Endothelial cell of umbilical vein (primary cell): ENCODE results near the gene CAPN8. TPM values are rescaled to one million over a fixed set of nuclear protein-coding genes. Genes with fewer than 3 reads are reported as not detected.

Experiments
- BruUV-seq: library from RNA; stranded (reverse); fragments of 400-500 nt; replicated peaks from 2 replicates; lab custom pipeline; 2021; lab: Mats Ljungman, UMichigan
- CTCF ChIA-PET: fragments of 300-600, 350-600 bp; sonication (Branson Sonifier 250); formaldehyde crosslinking; loops from one replicate; lab custom pipeline; 2021; ENCODE audit warnings: antibody characterized with exemption, inconsistent platforms; lab: Charles Lee
- POLR2A ChIA-PET: fragments of 300-600, 350-600 bp; sonication (Branson Sonifier 250); formaldehyde crosslinking; loops from one replicate; lab custom pipeline; 2021; ENCODE audit warnings: antibody characterized with exemption, inconsistent platforms; lab: Charles Lee
- DNase-seq: peaks from one replicate; pipeline ENCODE4 v3.0.0-alpha.2; 2011; ENCODE audit warnings: low read depth, low spot score
- FAIRE-seq: peaks from 2 replicates; lab custom pipeline; 2011; peaks lifted over from hg19 to GRCh38; lab: Jason Lieb, UNC
- H2AFZ ChIP-seq: 2 replicates; pipeline ENCODE4 v1.6.0; 2012; ENCODE audit warnings: low read depth, low read length, control low read depth, inconsistent platforms
- H3K27ac ChIP-seq: 2 replicates; pipeline ENCODE4 v1.5.1; 2011; ENCODE audit warnings: low read depth, mild to moderate bottlenecking, control low read depth, low read length, moderate library complexity; ENCODE audit not compliant: insufficient read depth
- H3K27me3 ChIP-seq, 2 experiments: 2 replicates each; pipeline versions ENCODE4 v1.6.0 to v1.6.1; 2011; ENCODE audit warnings: low read length in 2 of 2, mixed read lengths in 1 of 2; ENCODE audit not compliant: control insufficient read depth in 2 of 2, insufficient read depth in 2 of 2
- H3K36me3 ChIP-seq, 2 experiments: 2 replicates in 1 of 2; 3 replicates in 1 of 2; pipeline ENCODE4 v1.5.1; 2011; ENCODE audit warnings: low read length in 2 of 2, mild to moderate bottlenecking in 1 of 2, moderate library complexity in 1 of 2; ENCODE audit not compliant: control insufficient read depth in 2 of 2, insufficient read depth in 2 of 2; ENCODE audit errors: extremely low read depth in 1 of 2
- H3K4me1 ChIP-seq: 3 replicates; pipeline ENCODE4 v1.5.1; 2011; ENCODE audit warnings: mild to moderate bottlenecking, low read length; ENCODE audit not compliant: control insufficient read depth, insufficient read depth; ENCODE audit errors: extremely low read depth
- H3K4me2 ChIP-seq: 2 replicates; pipeline ENCODE4 v1.6.1; 2011; ENCODE audit warnings: low read length, control low read depth, mixed read lengths; ENCODE audit not compliant: insufficient read depth
- H3K4me3 ChIP-seq, 3 experiments: fragments of 200-600 bp in 1 of 3; sonication (generic), shearing (Covaris generic) in 1 of 3; replicated peaks in 1 of 3; 2 replicates each; pipeline ENCODE4 v1.5.1; 2011 to 2016; ENCODE audit warnings: control low read depth in 3 of 3, low read length in 3 of 3, mild to moderate bottlenecking in 2 of 3, inconsistent platforms in 1 of 3, low read depth in 1 of 3, moderate library complexity in 1 of 3; ENCODE audit not compliant: insufficient read depth in 1 of 3
- H3K79me2 ChIP-seq: 2 replicates; pipeline ENCODE4 v1.6.0; 2012; ENCODE audit warnings: low read length, inconsistent platforms; ENCODE audit not compliant: control insufficient read depth, insufficient read depth
- H3K9ac ChIP-seq: replicated peaks from 2 replicates; pipeline ENCODE3; 2011; ENCODE audit warnings: low read length, control low read depth; ENCODE audit not compliant: insufficient read depth; ENCODE audit errors: extremely low read depth
- H3K9me1 ChIP-seq: replicated peaks from 3 replicates; pipeline ENCODE4 v1.6.0; 2011; ENCODE audit warnings: mild to moderate bottlenecking, low read length; ENCODE audit not compliant: control insufficient read depth, insufficient read depth; ENCODE audit errors: extremely low read depth
- H3K9me3 ChIP-seq: replicated peaks from 2 replicates; pipeline ENCODE4 v1.5.1; 2012; ENCODE audit warnings: low read length, inconsistent platforms; ENCODE audit not compliant: control insufficient read depth, insufficient read depth
- H4K20me1 ChIP-seq: replicated peaks from 2 replicates; pipeline ENCODE3; 2011; ENCODE audit warnings: mild to moderate bottlenecking, low read length; ENCODE audit not compliant: control insufficient read depth, insufficient read depth; ENCODE audit errors: extremely low read depth
- CTCF ChIP-seq, 2 donors: IDR thresholded peaks; 1 replicate in 1 of 2; 2 replicates in 1 of 2; pipeline ENCODE4 v1.5.1; 2011; ENCODE audit warnings: low read length in 2 of 2, mild to moderate bottlenecking in 2 of 2, moderate library complexity in 2 of 2, control low read depth in 1 of 2, inconsistent platforms in 1 of 2, low read depth in 1 of 2; ENCODE audit not compliant: insufficient read depth in 1 of 2; ENCODE audit errors: extremely low read depth in 1 of 2
- FOS ChIP-seq: IDR thresholded peaks from 2 replicates; pipeline ENCODE4 v1.6.1; 2011; ENCODE audit warnings: mild to moderate bottlenecking, low read length, moderate library complexity, borderline replicate concordance; ENCODE audit not compliant: insufficient read depth
- GATA2 ChIP-seq: IDR thresholded peaks from 2 replicates; pipeline ENCODE4 v1.7.0; 2011; ENCODE audit warnings: low read depth, mild to moderate bottlenecking, moderate library complexity, mixed read lengths, low read length; ENCODE audit not compliant: insufficient read length, insufficient read depth
- JUN ChIP-seq: IDR thresholded peaks from 2 replicates; pipeline ENCODE4 v1.6.1; 2011; ENCODE audit warnings: borderline replicate concordance, low read depth; ENCODE audit not compliant: insufficient read length, insufficient read depth
- MAX ChIP-seq: IDR thresholded peaks from 2 replicates; pipeline ENCODE4 v1.6.1; 2011; ENCODE audit not compliant: insufficient read depth, insufficient read length
- MYC ChIP-seq: IDR thresholded peaks from one replicate; pipeline ENCODE4 v1.6.1; 2011; ENCODE audit warnings: mild to moderate bottlenecking, low read depth, low read length
- POLR2A ChIP-seq: IDR thresholded peaks from 2 replicates; pipeline ENCODE4 v1.6.1; 2012; ENCODE audit warnings: low read depth, mild to moderate bottlenecking, control low read depth, low read length
- POLR2AphosphoS5 ChIP-seq: IDR thresholded peaks from 2 replicates; pipeline ENCODE4 v1.6.1; 2012; ENCODE audit warnings: low read depth, mild to moderate bottlenecking, control low read depth, low read length, moderate library complexity; ENCODE audit not compliant: insufficient read depth
- dilution Hi-C: fragments of 300-500 bp; cut with MboI; formaldehyde crosslinking; loops from one replicate; pipeline ENCODE4 v1.15.0; 2019; ENCODE audit warnings: low sequenced_read_pairs; ENCODE audit not compliant: extremely low pct_ligation_motif_present
- intact Hi-C: fragments of 100-400 bp; cut with micrococcal nuclease; formaldehyde crosslinking; loops from one replicate; pipeline ENCODE4 v1.10.0; 2022
- polyA plus RNA-seq, 4 experiments: library from polyadenylated mRNA; depleted of rRNA in 3 of 4; stranded (reverse) in 3 of 4; unstranded in 1 of 4; fragments of >200 nt; gene quantifications; 2 replicates each; pipeline versions ENCODE4 v1.2.1 to v1.2.3, GENCODE V29; 2011 to 2012; ENCODE audit warnings: missing spikeins in 1 of 4
- total RNA-seq: library from RNA; stranded (reverse); gene quantifications from 2 replicates; pipeline ENCODE4 v1.2.3, GENCODE V29; 2021

The CAPN8 gene
- total and polyA plus RNA-seq, 2 donors (not counting 3 experiments of a cell fraction or from before 2014, with no cell fraction given), result not detected

GRCh38 chr1:223514644-223515043 is 150.9 kb downstream of the CAPN8 start:
- CTCF ChIA-PET, result interaction anchor here (1.2 to 1.3 kb wide), 2 partner anchors 13 to 42 kb away, joined by 3 read pairs; no protein-coding TSS in a partner anchor

GRCh38 chr1:223513309-223513708 is 152.2 kb downstream of the CAPN8 start:
- Histone ChIP-seq H3K4me2 (no peak overlapping the region), H3K4me3 (no peak overlapping the region), H4K20me1 (no peaks in the 10 kb centered on the region), H3K36me3 (no peaks in the 10 kb centered on the region), H3K9me1 (no peaks in the 10 kb centered on the region), H2AFZ (no peak overlapping the region), H3K9me3 (no peaks in the 10 kb centered on the region), H3K4me1 (no peaks in the 10 kb centered on the region), H3K27me3 (peaks cover 0 to 5% of the 10 kb centered on the region in 2 experiments), H3K79me2 (no peaks in the 10 kb centered on the region), H3K27ac (no peak overlapping the region), H3K9ac (no peak overlapping the region)
- ChIA-PET POLR2A (no interaction called here), CTCF (interaction anchor here (1.2 kb wide), 1 partner anchor 19 kb away, joined by 3 read pairs; no protein-coding TSS in a partner anchor)
- BruUV-seq, result no TSS peak
- TF ChIP-seq CTCF (IDR thresholded peaks at IDR 0.05; ENCODE audit: extremely low read depth in 1 of 2, insufficient read depth in 1 of 2, low read depth in 1 of 2, low read length in 2 of 2), result no peak
- intact Hi-C loops (no loop called here), dilution Hi-C loops (no loop called here)
- FAIRE-seq (no peak), DNase-seq (no peak)

More at GRCh38 chr1:223514644-223515043, 150.9 kb downstream of the CAPN8 start:
- no peak for TF ChIP-seq JUN
- no peak for TF ChIP-seq GATA2
- no peak for TF ChIP-seq POLR2A
- no peak for TF ChIP-seq MYC
- TF ChIP-seq FOS, result no peak
- TF ChIP-seq POLR2AphosphoS5, result no peak
- TF ChIP-seq MAX, result no peak
- dilution Hi-C loops, result no loop called here
- H3K9me3 ChIP-seq, result no peaks in the 10 kb centered on the region
- H3K27ac ChIP-seq, result no peak overlapping the region
- no peak overlapping the region for H2AFZ ChIP-seq
- no peak overlapping the region for H3K4me3 ChIP-seq
- no peaks in the 10 kb centered on the region for H3K4me1 ChIP-seq
- H3K36me3 ChIP-seq, result no peaks in the 10 kb centered on the region
- POLR2A ChIA-PET, result no interaction called here
- H3K9ac ChIP-seq, result no peak overlapping the region
- H3K79me2 ChIP-seq, result no peaks in the 10 kb centered on the region
- DNase-seq (no peak), FAIRE-seq (no peak)
- peaks cover 0 to 5% of the 10 kb centered on the region in 2 experiments for H3K27me3 ChIP-seq
- no peaks in the 10 kb centered on the region for H4K20me1 ChIP-seq
- no peaks in the 10 kb centered on the region for H3K9me1 ChIP-seq
- intact Hi-C loops, result no loop called here
- H3K4me2 ChIP-seq, result no peak overlapping the region
- no TSS peak for BruUV-seq
